Activated naive CD4-positive, alpha-beta T cell (primary cell): ENCODE data around the gene CFAP410.

Experiments used
- DNase-seq, 4 experiments: peaks; one replicate each; lab custom pipeline; 2025; lab: John Stamatoyannopoulos, UW

The CFAP410 gene

DNA sequence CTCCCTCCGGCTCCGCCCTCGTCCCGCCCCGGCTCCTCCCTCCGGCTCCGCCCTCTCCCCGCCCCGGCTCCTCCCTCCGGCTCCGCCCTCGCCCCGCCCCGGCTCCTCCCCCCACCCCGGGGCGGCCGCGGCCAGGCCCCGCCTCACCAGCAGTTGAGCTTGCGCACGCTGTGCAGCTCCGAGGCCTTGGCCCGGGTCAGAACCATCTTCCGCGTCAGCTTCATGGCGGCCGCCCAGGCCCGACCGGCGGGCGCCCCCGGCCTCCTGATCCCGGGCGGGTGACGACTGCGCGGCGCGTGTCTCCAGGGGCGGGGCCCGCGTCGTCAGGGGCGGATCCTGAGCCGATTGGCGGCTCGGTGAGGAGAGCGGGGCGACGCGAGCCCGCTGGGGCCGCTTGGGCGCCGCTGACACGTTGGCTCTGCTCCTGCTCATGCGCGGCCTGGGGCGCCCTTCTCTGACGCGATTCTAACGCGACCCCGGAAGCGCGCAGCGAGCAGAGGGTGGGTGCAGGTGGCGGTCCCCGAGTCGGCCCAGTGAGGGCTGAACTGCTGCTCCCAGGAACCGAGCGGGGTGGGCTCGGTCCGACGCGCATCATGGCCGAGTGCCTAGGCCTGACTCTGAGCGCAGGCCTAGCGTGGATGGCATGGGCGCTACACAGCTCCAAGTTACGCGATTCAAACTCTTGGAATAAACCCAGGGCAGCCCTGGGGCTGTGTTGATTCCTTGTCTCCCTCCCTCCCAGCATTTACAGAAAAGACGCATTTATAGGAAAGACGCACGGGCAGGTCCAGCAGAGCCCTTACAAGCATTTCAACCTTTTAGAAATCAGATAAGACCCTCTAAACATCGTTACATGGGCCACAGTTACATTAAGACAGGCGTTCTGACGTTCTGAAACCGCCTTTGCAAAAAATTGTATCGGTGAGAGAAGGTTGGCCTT is at the start of gene CFAP410:
Gene CFAP410, minus strand, starts transcription at position 420 of the 940 bp plus-strand sequence. Its CDS starts 196 bp downstream, at position 224.
- DNase-seq: peak; percentile 93 to 96 (median 95)

DNA sequence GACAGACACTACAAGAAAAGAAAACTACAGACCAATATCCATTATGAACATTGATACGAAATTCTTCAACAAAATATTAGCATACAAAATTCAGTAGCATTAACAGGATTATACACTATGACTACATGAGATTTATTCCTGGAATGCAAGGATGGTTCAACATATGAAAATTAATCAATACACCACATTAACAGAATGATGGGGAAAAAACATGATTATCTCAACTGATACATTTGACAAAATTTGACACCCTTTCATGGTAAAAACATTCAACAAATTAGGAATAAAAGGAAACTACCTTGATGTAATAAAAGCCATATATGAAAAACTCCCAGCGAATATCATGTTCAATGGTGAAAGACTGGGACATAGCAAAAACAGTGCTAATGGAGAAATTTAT is 45.8 kb upstream of the CFAP410 start:
- no peak for DNase-seq

- DNase-seq: no peak
Measured at GRCh38 chr21:44383216-44383615, 44.0 kb upstream of the CFAP410 start.

DNA sequence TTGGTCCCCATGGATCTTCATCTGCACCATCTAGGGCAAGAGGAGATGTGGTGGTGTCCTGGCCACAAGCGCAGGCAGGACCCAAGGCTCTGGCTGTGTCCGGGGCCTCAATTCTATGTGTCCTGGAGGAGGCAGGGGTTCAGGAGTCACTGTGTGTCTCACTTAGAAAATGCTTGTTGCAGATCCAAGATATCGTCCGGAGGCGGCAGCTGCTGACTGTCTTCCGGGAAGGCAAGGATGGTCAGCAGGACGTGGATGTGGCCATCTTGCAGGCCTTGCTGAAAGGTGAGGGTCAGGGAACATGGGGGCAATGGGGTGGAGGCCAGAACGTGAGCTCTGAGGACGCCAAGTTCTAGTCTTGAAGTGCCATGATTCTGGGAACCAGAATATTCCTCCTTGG is 43.3 kb upstream of the CFAP410 start:
- DNase-seq: no peak

DNA sequence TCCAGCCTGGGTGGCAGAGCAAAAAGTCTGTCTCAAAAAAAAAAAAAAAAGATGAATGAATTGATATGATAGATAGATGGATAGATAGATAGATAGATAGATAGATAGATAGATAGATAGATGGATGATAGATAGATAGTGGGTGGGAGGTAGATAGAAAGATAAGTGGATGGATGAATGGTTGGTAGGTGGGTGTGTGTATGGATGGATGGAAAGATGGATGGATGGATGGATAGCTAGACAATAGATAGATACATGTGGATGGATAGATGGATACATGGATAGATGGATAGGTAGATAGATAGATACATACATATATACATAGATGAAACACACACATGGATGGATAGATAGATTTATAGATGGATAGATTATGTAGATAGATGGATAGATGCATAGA is 42.7 kb upstream of the CFAP410 start:
- no peak for DNase-seq

DNA sequence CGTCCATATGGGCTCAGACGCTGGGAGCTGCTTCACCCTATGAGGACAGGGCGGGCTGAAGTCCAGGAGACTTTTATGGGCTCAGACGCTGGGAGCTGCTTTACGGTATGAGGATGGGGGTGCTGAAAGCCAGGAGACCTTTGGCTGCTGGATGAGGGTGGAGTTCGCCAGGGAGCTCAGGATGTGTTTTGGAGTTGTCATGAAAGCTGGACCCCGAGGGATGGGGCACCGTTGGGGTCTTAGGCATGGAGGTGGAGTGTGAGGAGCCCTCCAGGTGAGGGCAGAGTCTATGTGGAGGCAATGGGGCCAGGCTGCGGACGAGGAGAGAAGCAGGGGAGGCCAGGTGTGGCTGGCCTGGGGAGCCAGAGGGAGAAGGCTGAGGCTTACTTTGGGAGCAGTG is 41.7 kb upstream of the CFAP410 start:
- DNase-seq: no peak

GRCh38 chr21:44379991-44380865 is 41.0 kb upstream of the CFAP410 start:
- DNase-seq: no peak

DNA sequence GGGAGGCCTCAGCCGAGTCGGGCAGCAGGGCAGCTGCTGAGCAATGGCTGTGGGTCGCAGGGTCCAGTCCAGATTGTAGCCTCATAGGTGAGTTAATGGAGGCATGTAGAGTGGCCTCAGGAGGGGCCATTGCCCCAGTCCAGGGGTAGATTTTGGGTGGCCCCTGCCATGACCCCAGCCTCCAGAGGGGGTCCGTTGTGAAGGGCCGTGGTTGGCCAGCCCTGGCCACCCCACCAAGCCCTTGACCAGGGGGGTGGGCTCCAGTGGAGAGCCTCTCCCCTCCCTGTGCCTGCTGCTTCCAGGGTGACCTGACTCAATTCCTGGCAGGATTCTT is 40.3 kb upstream of the CFAP410 start:
- DNase-seq: no peak

GRCh38 chr21:44378646-44379514 is 39.7 kb upstream of the CFAP410 start:
- DNase-seq: no peak

DNA sequence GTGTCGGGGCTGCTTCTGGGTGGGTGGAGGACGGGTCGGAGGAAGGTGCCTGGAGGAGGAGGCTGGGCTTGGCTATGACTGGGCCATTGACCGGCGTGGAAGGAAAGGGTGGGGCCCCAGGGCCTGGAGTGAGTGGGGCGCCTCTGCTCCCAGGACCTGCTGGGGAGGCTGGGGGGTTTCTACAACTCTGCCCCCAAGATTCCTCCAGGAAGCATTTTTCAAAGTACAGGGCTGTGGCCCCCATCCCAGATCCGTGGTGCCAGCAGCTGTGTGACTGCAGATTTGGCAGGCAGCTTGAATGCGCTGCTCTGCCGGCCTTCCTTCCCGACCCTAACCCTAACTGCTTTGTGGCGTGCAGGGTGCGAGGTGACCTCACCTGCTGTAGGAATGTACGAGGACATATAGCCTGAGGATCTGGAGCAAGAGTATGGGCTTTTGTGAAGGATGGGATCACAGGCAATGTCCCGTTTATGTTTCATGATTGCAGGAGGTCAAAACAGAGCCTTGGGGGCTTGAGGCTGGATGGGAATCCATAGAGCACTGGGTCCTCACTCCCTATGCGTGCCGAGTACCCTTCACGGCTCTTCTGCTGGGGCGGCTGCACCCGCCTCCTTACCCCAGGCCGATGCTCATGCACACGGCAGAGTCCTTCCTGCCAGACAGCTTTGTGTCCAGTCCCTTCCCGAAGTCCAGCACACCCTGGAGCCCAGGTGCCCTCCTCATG is 38.9 kb upstream of the CFAP410 start:
- DNase-seq: no peak

DNA sequence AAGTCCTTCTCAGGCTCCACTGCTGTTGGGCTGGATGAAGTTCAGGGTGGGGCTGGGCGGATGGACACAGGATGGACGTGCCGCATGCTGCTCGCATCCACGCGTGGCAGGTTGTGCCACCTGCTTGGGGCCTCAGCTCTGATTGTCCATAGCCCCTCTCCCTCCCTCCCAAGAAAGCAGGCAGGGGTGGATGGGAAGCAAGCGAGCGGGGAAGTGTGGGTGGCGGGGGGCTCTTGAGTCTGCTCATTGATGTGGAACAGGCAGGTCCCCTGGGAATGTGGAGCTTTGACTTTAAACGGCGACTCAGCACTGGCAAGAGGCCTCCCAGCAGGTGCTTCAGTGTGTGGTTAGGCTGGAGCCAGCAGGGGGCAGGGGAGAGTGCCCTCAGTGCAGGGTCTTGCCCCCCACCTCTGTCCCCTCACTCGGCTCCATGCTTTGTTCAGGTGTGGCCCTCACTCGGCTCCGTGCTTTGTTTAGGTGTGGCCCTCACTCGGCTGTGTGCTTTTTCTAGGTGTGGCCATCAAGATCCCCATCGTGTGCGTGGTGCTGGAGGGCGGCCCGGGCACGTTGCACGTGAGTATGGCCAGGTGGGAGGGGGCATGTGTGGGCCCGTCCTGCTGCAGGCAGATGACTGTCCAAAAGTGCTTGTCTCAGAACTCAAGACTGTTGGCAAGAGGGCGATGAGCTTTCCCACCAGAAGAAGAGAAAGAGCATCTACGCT is 38.2 kb upstream of the CFAP410 start:
- no peak for DNase-seq

GRCh38 chr21:44376606-44377005 is 37.4 kb upstream of the CFAP410 start:
- DNase-seq: no peak

DNA sequence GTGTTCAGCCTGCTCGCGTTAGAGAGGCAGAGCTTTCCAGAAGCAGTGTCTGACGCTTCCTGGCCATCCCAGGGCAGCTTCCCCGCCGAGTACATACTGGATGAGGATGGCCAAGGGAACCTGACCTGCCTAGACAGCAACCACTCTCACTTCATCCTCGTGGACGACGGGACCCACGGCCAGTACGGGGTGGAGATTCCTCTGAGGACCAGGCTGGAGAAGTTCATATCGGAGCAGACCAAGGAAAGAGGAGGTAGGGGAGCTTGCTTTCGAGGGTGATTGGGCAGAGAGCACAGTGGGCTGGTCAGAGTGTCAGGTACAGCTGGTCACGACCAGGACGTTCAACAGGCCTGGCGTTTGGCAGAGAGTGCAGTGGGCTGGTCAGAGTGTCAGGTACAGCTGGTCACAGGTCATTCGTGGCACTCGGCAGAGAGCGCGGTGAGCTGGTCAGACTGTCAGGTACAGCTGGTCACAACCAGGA is 36.6 kb upstream of the CFAP410 start:
- DNase-seq: no peak

DNA sequence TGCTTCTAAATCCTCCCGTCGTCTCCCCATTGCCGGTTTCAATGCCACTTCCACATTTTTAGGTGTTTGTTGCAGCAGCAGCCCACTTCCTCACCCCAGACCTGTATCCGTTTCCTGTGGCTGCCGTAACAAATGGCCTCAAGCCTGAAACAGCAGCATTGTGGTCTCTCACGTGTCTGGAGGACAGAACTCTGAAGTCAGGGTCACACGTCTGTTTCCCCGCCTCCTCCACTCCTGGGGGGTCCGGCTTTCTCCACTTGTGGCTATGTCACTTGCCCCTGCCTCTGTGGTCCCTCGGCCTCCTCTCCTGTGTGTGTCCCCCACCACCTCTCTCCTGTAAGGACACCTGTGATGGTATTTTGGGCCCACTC is 36.1 kb upstream of the CFAP410 start:
- no peak for DNase-seq

DNA sequence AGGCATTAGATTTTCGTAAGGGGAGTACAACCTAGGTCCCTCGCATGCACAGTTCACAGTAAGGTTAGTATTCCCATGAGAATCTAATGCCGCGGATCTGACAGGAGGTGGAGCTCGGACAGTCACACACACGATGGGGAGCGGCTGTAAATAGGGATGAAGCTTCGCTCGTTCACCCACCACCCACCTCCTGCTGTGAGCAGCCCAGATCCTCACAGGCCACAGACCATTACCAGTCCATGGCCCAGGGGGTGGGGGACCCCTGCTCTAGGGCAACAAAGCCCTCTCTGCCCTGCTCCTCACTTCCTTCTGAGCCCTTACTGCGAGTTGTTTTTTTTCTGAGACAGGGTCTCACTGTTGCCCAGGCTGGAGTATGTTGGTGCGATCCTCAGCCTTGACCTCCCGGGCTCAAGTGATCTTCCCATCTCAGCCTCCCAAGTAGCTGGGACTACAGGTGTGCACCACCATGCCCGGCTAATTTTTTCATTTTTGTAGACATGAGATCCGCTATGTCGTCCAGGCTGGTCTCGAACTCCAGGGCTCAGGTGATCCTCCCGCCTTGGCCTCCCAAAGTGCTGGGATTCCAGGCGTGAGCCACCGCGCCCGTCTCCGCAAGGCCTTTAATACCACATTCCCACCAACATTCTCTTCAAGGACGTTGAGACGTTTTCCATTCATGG is 35.6 kb upstream of the CFAP410 start:
- no peak for DNase-seq

DNA sequence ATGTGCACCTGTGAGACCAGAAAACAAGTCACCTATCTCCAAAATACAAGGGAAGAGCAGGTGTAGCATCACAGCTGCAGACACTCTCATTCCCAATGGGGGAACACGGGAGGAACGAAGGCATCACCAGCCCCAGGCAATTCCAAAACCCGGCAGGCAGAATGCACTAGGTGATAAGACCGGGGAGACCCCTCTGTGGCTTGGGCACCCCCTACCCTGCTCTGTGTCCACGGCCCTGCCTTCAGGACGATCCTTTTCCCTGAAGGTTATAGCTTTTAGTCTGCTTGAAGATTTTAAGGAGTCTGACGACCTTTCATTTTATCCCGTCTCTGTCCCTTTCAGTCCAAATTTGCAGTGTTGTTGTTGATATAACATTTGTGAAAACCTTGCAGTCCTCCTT is 33.4 kb upstream of the CFAP410 start:
- no peak for DNase-seq

GRCh38 chr21:44371596-44371995 is 32.4 kb upstream of the CFAP410 start:
- DNase-seq: no peak

- no peak for DNase-seq
Measured at GRCh38 chr21:44370786-44371410, 31.7 kb upstream of the CFAP410 start.

GRCh38 chr21:44370027-44370735 is 31.0 kb upstream of the CFAP410 start:
- DNase-seq: no peak
